Tibial nerve (tissue), 4 donors: ENCODE data around the gene FASN.

ENCODE experiments used
- EP300 ChIP-seq, 2 donors: sonication (generic); formaldehyde crosslinking; IDR thresholded peaks; one replicate each; pipeline ENCODE4 v1.6.1; 2017; ENCODE audit warnings: antibody characterized with exemption in 2 of 2, mild to moderate bottlenecking in 1 of 2
- TF ChIP-seq, protein P1 (sequence below), 5 experiments: fragments of 200-600 bp in 3 of 5; fragments of 450-650 bp in 2 of 5; sonication (generic) in 3 of 5; IDR thresholded peaks; one replicate each; pipeline ENCODE4 v1.5.1; 2016 to 2019; ENCODE audit warnings: antibody characterized with exemption in 5 of 5, mild to moderate bottlenecking in 3 of 5, moderate library complexity in 2 of 5

DNA sequence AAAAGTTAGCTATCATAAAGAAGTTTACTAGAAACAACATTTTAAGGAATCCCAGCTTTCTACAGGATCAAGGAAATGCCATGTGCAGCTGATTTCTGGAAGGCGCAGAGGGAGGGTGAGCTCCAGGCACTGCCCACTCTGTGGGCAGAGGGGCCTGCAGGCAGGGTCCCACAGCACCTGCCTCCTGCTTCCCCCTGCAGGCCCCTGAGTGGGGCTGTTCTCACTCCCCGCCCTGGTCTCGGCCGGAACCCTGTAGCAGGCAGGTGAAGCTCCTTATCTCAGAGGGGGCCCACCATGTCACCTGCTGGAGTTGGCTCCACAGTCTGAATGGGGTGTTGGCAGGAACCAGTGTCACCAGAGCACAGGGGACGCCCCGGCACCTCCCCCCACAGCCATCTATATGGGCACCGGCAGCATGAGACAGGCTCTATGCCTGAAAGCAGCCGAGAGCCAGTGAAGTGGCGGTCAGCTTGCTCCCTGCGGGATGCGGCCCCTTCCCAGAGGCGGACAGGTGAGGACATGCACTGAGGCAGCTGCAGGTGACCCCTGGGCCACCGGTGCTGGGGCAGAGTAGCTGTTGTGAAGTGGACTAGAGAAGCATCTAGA lies 47.6 kb upstream of the FASN start:
- TF ChIP-seq, protein P1, sequence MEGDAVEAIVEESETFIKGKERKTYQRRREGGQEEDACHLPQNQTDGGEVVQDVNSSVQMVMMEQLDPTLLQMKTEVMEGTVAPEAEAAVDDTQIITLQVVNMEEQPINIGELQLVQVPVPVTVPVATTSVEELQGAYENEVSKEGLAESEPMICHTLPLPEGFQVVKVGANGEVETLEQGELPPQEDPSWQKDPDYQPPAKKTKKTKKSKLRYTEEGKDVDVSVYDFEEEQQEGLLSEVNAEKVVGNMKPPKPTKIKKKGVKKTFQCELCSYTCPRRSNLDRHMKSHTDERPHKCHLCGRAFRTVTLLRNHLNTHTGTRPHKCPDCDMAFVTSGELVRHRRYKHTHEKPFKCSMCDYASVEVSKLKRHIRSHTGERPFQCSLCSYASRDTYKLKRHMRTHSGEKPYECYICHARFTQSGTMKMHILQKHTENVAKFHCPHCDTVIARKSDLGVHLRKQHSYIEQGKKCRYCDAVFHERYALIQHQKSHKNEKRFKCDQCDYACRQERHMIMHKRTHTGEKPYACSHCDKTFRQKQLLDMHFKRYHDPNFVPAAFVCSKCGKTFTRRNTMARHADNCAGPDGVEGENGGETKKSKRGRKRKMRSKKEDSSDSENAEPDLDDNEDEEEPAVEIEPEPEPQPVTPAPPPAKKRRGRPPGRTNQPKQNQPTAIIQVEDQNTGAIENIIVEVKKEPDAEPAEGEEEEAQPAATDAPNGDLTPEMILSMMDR (IDR thresholded peaks at IDR 0.05): no peak
- no peak for TF ChIP-seq EP300 (IDR thresholded peaks at IDR 0.05)
